Activated CD8-positive, alpha-beta memory T cell treated with anti-CD3 and anti-CD28 coated beads, Interleukin-2, amount 50 U/mL, for 48 hours (primary cell): ENCODE measurements around the gene C9orf153.
"Not testable (repeated sequence)": the region's sequence is repeated elsewhere in the genome, so short reads cannot be mapped to it uniquely, and the experiment has no call there.

ENCODE experiments used
- DNase-seq: peaks from one replicate; pipeline ENCODE4 v3.0.0-alpha.2; 2020

The C9orf153 gene

DNA sequence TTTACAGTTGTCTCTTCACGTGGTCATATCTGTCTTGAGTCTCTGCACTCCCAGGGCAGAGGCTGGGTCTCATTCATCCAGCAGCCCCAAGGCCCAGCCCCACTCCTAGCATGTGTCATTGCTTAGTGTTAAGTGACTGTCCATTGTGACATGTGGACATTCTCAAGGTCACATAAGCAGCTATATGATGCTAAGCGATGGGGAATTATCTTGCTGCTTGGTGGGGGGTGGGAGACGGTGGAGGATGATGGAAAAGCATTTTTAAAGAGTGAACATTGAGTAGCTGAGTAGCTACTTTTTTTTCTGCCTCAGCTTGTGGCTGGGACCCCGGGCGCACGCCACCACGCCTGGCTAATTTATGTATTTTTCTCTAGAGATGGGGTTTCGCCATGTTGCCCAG lies at the start of gene C9orf153:
TSS of gene C9orf153 (minus strand) at position 101 of the 400 bp plus-strand sequence. CDS start 30,054 bp downstream, outside the sequence.
- DNase-seq: no peak

- no peak for DNase-seq
Observed at GRCh38 chr9:86308687-86309086, 49.2 kb upstream of the C9orf153 start.

GRCh38 chr9:86304236-86304730 lies 44.8 kb upstream of the C9orf153 start:
- no peak for DNase-seq

- no peak for DNase-seq
Observed at GRCh38 chr9:86303316-86303975, 44.0 kb upstream of the C9orf153 start.

DNA sequence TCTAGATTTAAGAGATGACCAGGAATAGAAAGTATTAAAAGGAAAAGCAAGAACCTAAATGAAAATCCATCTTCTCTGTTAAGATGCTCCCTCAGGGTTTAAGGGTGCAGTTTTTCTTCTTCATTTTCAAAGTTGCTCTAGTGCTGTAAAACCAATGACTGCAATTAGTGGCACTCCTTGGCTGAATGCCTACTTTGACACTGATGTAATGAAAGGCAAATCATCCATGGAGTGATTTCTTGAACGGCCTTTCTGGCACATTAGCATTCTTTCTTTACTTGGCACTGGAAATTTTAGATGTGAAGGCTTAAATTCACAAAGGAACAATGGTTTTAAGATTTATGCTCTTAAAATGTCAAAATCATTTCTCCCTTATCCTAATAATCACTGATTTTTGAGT lies 42.2 kb upstream of the C9orf153 start:
- no peak for DNase-seq

DNA sequence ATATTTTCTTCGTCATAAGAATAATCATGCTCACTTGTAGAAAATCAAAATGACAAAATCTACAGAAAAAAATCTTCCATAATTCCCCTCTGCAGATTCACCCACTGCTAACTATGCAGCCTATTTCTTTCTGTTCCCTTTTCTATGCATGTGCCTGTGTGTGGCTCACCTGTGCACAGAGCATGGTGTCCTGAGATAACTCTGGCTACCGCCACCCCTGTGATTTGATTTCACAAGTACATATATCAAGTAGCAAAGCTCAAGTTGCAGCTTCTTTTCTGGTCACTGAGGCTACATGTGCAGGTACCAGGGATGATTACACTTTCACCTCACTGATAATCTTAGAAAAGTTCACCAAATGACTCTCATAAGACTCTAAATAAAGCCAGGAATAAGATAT lies 41.2 kb upstream of the C9orf153 start:
- no peak for DNase-seq

GRCh38 chr9:86298873-86299272 lies 39.4 kb upstream of the C9orf153 start:
- no peak for DNase-seq

DNA sequence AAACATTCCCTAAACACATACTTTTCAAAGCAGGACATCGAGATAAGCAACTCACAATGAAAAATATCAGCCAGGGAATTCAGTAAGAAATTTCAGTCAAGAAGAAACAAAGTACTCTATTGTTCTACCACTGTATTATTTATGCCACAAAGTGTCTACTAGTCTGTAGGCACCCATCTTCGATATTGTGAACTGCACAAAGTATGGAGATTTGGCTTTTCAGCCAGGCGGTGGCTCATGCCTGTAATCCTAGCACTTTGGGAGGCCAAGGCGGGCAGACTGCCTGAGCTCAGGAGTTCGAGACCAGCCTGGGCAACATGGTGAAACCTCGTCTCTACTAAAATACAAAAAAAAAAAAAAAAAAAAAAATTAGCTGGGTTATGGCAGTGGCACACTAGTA lies 30.9 kb upstream of the C9orf153 start:
- DNase-seq: not testable (repeated sequence)

DNA sequence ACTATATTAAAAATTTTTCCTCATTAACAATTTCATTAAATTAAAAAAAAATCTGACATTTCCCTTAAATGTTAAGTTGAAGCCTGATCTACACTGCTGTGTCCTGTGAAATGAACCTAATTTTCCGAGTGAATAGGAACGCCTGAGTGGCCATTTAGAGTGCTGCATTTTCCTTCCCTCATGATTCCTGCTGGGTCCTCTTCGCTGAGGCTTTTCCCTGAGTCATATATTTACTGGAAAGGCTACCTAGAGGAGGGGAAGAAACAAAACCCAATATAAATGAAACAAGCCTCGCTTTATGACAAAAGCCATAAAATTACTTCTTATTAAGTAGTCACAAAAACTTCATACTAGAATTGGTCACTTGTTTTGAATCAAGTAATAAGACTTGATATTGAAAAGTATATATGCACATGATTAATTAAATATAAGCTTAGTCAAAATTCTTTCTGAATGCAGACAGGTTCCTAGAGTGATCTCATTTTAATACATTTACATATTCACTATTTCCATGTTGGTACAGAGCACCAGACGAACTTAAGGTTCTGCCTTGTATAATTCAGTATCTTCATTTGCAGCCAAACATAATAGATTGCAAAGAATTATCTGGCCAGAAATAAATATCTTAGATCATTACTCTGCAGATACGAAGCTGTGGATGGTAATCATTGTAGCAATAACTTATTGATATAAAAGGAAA lies 29.2 kb upstream of the C9orf153 start:
- no peak for DNase-seq

GRCh38 chr9:86287013-86287412 lies 27.6 kb upstream of the C9orf153 start:
- DNase-seq: no peak

GRCh38 chr9:86286278-86286677 lies 26.8 kb upstream of the C9orf153 start:
- DNase-seq: no peak

- DNase-seq: no peak
Observed at GRCh38 chr9:86285261-86285660, 25.8 kb upstream of the C9orf153 start.

GRCh38 chr9:86282979-86283535 lies 23.6 kb upstream of the C9orf153 start:
- peak; percentile 61 for DNase-seq

DNA sequence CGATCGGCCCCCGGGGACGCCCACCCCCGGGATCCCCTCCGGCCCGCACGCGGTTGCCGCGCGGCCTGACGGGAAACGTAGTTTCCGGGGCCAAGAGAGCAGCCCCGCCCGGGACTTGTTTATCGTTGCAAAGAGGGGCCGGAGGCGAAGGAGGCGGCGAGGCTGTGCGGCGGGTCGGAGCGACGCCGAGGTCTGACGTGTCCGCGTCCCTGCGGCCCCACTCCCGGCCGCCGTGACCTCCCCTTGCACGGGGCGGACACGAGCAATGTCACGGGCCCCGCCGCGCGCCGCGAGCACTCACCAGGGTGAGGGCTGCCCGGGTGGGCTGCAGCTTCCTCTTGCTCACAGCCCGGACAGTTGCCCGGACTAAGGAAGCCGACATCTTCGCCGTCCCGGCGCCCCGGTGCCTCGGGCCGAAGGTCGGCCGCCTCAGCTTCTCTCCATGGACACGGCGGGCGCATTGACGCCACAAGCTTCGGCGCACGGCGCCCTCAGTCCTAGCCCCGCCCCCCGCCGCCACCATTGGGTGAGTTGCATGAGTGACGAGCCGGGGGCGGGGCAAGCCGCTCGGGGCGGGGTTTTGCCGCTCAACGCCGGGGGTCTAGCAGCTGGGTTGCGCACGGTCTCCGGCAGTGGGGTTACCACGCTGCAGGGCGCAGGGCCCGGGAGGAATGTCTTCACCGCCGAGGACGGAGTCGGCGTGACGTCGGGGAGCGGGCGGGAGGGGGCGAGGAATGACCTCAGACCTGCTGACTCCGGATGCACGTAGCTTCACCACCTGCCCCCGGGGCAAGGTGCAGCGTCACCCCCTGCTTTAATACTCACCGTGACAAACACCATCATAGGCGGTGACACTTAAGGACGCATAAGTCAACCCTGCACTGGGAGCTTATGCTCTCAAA lies 22.9 kb upstream of the C9orf153 start, which contains the start of gene ISCA1:
TSS of gene ISCA1 (minus strand) at position 462 of the 902 bp plus-strand sequence. CDS start at position 382, 80 bp downstream.
- peak; percentile 99 for DNase-seq

DNA sequence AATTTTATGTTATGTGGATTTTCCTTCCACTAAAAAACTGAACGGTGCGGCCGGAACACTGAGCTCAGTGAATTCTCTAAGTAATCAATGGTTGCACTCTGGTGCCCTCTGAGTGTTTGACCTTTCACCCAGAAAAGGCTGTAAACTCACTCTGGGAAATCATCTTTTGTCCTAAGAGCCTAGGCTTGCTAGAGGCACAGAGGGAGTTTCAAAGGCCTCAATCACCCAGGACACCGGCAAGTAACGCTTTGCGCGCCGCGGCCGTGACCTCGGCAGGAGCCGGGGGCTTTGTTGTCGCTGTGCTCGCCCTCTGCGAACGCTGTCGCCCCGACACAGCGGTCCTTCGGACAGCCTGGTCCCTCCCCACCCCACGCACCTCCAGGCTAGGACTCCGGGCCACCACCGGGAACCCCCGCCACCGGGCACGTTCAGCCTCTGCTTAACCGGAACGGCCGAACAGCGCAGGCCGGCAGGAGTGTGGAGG lies 22.2 kb upstream of the C9orf153 start:
- peak; percentile 85 for DNase-seq

DNA sequence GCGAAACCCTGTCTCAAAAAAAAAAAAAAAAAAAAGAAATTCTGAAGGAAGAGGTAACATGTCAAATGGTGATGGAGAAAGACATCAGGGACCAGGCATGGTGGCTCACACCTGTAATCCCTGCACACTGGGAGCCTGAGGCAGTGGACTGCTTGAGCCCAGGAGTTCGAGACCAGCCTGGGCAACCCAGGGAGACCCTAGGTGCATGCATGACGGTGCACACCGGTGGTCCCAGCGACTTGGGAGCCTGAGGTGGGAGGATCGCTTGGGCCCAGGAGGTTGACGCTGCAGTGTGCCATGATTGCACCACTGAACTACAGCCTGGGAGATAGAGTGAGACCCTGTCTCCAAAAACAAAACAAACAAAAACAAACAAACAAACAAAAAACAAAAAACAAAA lies 21.1 kb upstream of the C9orf153 start:
- no peak for DNase-seq

- DNase-seq: no peak
Observed at GRCh38 chr9:86279839-86280238, 20.4 kb upstream of the C9orf153 start.

GRCh38 chr9:86277072-86277471 lies 17.6 kb upstream of the C9orf153 start:
- DNase-seq: no peak

DNA sequence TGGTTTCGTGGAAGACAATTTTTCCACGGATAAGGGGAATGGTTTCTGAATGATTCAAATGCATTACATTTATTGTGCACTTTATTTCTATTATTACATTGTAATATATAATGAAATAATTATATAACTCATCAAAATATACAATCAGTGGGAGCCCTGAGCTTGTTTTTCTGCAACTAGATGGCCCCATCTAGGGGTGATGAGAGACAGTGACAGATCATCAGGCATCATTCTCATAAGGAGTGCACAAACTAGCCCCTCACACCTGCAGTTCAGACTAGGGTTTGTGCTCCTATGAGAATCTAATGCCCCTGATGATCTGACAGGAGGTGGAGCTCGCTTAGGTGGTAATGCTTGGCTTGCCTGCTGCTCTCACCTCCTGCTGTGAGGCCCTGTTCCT lies 16.5 kb upstream of the C9orf153 start:
- no peak for DNase-seq

DNA sequence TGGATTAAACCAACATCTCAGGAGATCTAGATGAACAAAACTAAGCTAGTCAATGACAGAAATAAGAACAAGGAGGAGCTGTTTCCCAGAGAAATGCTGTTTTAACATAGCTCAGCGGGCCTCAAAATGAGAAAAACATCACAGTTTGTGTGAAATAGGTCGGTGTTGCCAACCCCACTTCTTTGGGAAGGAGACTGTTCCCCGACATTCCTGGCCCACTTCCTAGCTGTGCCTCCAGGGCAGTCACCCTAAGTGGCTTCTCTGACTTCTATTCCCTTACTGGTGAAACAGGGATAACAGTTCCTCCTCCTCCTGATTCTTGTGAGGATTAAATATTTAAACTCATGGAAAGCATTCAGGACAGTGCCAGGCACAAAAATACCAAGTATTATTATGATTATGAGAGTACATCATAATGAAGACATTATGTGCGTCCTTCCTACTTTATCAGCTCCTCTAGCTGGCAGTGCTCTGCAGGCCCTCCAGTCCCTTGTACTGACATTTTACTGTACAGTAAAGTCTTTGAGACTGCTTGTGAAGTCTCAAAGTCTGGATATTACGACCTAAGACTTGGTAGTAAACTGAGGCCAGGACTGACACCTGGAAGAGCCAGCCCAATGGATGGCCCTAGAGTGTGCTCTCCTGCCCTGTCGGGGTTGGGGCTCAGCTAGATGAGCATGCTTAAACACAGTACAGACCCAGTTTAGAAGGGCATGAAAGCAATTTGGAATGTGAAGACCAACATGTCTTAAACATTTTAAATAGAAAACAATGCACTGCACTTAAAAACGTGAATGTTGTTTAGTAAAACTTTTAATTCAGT lies 15.6 kb upstream of the C9orf153 start:
- no peak for DNase-seq

GRCh38 chr9:86272221-86272620 lies 12.8 kb upstream of the C9orf153 start:
- DNase-seq: no peak

- no peak for DNase-seq
Observed at GRCh38 chr9:86263876-86264275, 4.4 kb upstream of the C9orf153 start.
